RPMI7951 (cell line): ENCODE results near the gene NRTN. TPM values are rescaled to one million over a fixed set of nuclear protein-coding genes. Genes with fewer than 3 reads are reported as not detected.
"Not testable (repeated sequence)": the region's sequence is repeated elsewhere in the genome, so short reads cannot be mapped to it uniquely, and the experiment has no call there.

Experiments
- DNase-seq: peaks from one replicate; pipeline ENCODE4 v3.0.0-alpha.2; 2012; ENCODE audit warnings: low read depth
- total RNA-seq: library from RNA; depleted of rRNA; stranded (reverse); fragments of >200 nt; shearing (Covaris generic); gene quantifications from 2 replicates; pipeline ENCODE4 v1.2.3, GENCODE V29; 2014

NRTN gene
- total RNA-seq, 1 experiment from 2014 or later: not detected

GRCh38 chr19:5838353-5839064, 33.6 kb downstream of the NRTN start:
- DNase-seq: no peak

- DNase-seq: no peak
These were observed 34.5 kb downstream of the NRTN start, which contains the start of gene FUT6 for GRCh38 chr19:5839065-5840017. TSS of gene FUT6 (minus strand) at chr19:5839702. CDS start at chr19:5832567, 7,135 bp downstream.

GRCh38 chr19:5841735-5842111, 36.9 kb downstream of the NRTN start:
- DNase-seq: not testable (repeated sequence)

GRCh38 chr19:5843295-5843927, 38.5 kb downstream of the NRTN start:
- no peak for DNase-seq

- no peak for DNase-seq
These were observed 39.9 kb downstream of the NRTN start for GRCh38 chr19:5844456-5845433.

GRCh38 chr19:5847846-5848245, 43.0 kb downstream of the NRTN start:
- not testable (repeated sequence) for DNase-seq

GRCh38 chr19:5848621-5849020, 43.8 kb downstream of the NRTN start:
- DNase-seq: not testable (repeated sequence)

GRCh38 chr19:5850189-5850588, 45.3 kb downstream of the NRTN start:
- no peak for DNase-seq

- peak; percentile 25 for DNase-seq
These were observed 46.0 kb downstream of the NRTN start for GRCh38 chr19:5850743-5851293.

GRCh38 chr19:5851302-5851701, 46.4 kb downstream of the NRTN start, which contains the start of gene FUT3:
TSS of gene FUT3 (minus strand) at chr19:5851449.
- no peak for DNase-seq

GRCh38 chr19:5854121-5854520, 49.3 kb downstream of the NRTN start:
- not testable (repeated sequence) for DNase-seq

GRCh38 chr19:5855151-5855550, 50.3 kb downstream of the NRTN start:
- DNase-seq: not testable (repeated sequence)

- DNase-seq: no peak
These were observed 52.6 kb downstream of the NRTN start for GRCh38 chr19:5857203-5858081.

GRCh38 chr19:5863030-5863665, 58.3 kb downstream of the NRTN start:
- DNase-seq: no peak

GRCh38 chr19:5864013-5864720, 59.3 kb downstream of the NRTN start:
- DNase-seq: no peak

GRCh38 chr19:5864725-5865486, 60.0 kb downstream of the NRTN start:
- DNase-seq: no peak

- no peak for DNase-seq
These were observed 60.9 kb downstream of the NRTN start for GRCh38 chr19:5865772-5866171.
